A673 (cell line): Measurements from ENCODE around the gene OSBP. TPM values are rescaled to one million over a fixed set of nuclear protein-coding genes. Genes with fewer than 3 reads are reported as not detected.

Experiments used
- BruUV-seq: library from RNA; stranded (reverse); fragments of 400-500 nt; replicated peaks from 2 replicates; lab custom pipeline; 2021; lab: Mats Ljungman, UMichigan
- CTCF ChIA-PET: fragments of 300-600 bp; sonication (Branson Sonifier 250); formaldehyde crosslinking; loops from one replicate; lab custom pipeline; 2022; ENCODE audit warnings: antibody characterized with exemption; lab: Charles Lee
- POLR2A ChIA-PET: fragments of 300-600 bp; sonication (Branson Sonifier 250); formaldehyde crosslinking; loops from one replicate; lab custom pipeline; 2022; ENCODE audit warnings: antibody characterized with exemption; ENCODE audit not compliant: low non-redundant PET; lab: Charles Lee
- DNase-seq: peaks from one replicate; pipeline ENCODE4 v3.0.0-alpha.2; 2015; ENCODE audit warnings: low spot score
- H3K27ac ChIP-seq: fragments of 200-600 bp; sonication (generic); 2 replicates; pipeline ENCODE4 v1.5.1; 2016; ENCODE audit warnings: mixed run types, low read depth, mild to moderate bottlenecking, mixed read lengths, antibody characterized with exemption, low read length; ENCODE audit not compliant: poor library complexity, severe bottlenecking
- H3K27me3 ChIP-seq: fragments of 200-600 bp; sonication (generic); replicated peaks from 2 replicates; pipeline ENCODE4 v1.6.1; 2017; ENCODE audit warnings: mixed run types, low read depth, mild to moderate bottlenecking, mixed read lengths, antibody characterized with exemption, low read length; ENCODE audit not compliant: insufficient read depth, poor library complexity
- H3K36me3 ChIP-seq: fragments of 200-600 bp; sonication (generic); 2 replicates; pipeline ENCODE4 v1.6.1; 2016; ENCODE audit warnings: mixed run types, mild to moderate bottlenecking, mixed read lengths, antibody characterized with exemption, low read length; ENCODE audit not compliant: insufficient read depth, poor library complexity, severe bottlenecking
- H3K4me1 ChIP-seq: fragments of 200-600 bp; sonication (generic); 2 replicates; pipeline ENCODE4 v1.6.1; 2017; ENCODE audit warnings: mixed run types, mild to moderate bottlenecking, mixed read lengths, antibody characterized with exemption, low read length; ENCODE audit not compliant: insufficient read depth, poor library complexity, severe bottlenecking
- H3K4me3 ChIP-seq: fragments of 200-600 bp; sonication (generic); 2 replicates; pipeline ENCODE4 v1.5.1; 2016; ENCODE audit warnings: low read depth, mixed run types, mild to moderate bottlenecking, mixed read lengths, low read length; ENCODE audit not compliant: poor library complexity, severe bottlenecking
- H3K9me3 ChIP-seq: fragments of 200-600 bp; sonication (generic); 2 replicates; pipeline ENCODE4 v1.6.1; 2016; ENCODE audit warnings: mixed run types, low read depth, mild to moderate bottlenecking, mixed read lengths, antibody characterized with exemption, low read length; ENCODE audit not compliant: poor library complexity, severe bottlenecking
- EZH2 ChIP-seq: fragments of 200-600 bp; sonication (generic); IDR thresholded peaks from 2 replicates; pipeline ENCODE4 v1.6.1; 2017; ENCODE audit warnings: borderline replicate concordance, low read depth, mild to moderate bottlenecking, mixed read lengths, antibody characterized with exemption, low read length; ENCODE audit not compliant: poor library complexity, severe bottlenecking
- intact Hi-C: fragments of 100-400 bp; cut with micrococcal nuclease; formaldehyde crosslinking; loops from one replicate; pipeline ENCODE4 v1.10.0; 2022; ENCODE audit not compliant: unreplicated experiment
- total RNA-seq: library from RNA; stranded (reverse); gene quantifications from 2 replicates; pipeline ENCODE4 v1.2.3, GENCODE V29; 2021
- TF ChIP-seq, protein P1 (sequence below): fragments of 300-800, 200-600 bp; sonication (generic); conservative IDR thresholded peaks from 2 replicates; pipeline ENCODE4 v1.5.1; 2017; ENCODE audit warnings: low read depth, mild to moderate bottlenecking, antibody characterized with exemption, low read length, moderate library complexity, mixed read lengths

Gene OSBP
- total RNA-seq, 1 experiment from 2014 or later, result 40.7 TPM

GRCh38 chr11:59551659-59552521, 63.7 kb downstream of the OSBP start:
- peak overlapping the region; percentile 91 for H3K27ac ChIP-seq
- no TSS peak for BruUV-seq
- DNase-seq, result peak; percentile 92
- ChIA-PET CTCF (no interaction called here), POLR2A (interaction anchor here (0.7 kb wide), 1 partner anchor 128 kb away, joined by 3 read pairs; no protein-coding TSS in a partner anchor)
- intact Hi-C loops, result loop anchor here (2.0 to 10.0 kb wide), 3 partner anchors 65 to 357 kb away; partner anchors contain the start of genes OSBP and PATL1
- peaks cover 20% of the 10 kb centered on the region for H3K4me1 ChIP-seq
- peak overlapping the region; percentile 60 for H3K4me3 ChIP-seq
- no peaks in the 10 kb centered on the region for H3K36me3 ChIP-seq
- H3K9me3 ChIP-seq, result no peaks in the 10 kb centered on the region
- H3K27me3 ChIP-seq, result no peaks in the 10 kb centered on the region
- TF ChIP-seq, protein P1, sequence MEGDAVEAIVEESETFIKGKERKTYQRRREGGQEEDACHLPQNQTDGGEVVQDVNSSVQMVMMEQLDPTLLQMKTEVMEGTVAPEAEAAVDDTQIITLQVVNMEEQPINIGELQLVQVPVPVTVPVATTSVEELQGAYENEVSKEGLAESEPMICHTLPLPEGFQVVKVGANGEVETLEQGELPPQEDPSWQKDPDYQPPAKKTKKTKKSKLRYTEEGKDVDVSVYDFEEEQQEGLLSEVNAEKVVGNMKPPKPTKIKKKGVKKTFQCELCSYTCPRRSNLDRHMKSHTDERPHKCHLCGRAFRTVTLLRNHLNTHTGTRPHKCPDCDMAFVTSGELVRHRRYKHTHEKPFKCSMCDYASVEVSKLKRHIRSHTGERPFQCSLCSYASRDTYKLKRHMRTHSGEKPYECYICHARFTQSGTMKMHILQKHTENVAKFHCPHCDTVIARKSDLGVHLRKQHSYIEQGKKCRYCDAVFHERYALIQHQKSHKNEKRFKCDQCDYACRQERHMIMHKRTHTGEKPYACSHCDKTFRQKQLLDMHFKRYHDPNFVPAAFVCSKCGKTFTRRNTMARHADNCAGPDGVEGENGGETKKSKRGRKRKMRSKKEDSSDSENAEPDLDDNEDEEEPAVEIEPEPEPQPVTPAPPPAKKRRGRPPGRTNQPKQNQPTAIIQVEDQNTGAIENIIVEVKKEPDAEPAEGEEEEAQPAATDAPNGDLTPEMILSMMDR, result no peak
- no peak for TF ChIP-seq EZH2

DNA sequence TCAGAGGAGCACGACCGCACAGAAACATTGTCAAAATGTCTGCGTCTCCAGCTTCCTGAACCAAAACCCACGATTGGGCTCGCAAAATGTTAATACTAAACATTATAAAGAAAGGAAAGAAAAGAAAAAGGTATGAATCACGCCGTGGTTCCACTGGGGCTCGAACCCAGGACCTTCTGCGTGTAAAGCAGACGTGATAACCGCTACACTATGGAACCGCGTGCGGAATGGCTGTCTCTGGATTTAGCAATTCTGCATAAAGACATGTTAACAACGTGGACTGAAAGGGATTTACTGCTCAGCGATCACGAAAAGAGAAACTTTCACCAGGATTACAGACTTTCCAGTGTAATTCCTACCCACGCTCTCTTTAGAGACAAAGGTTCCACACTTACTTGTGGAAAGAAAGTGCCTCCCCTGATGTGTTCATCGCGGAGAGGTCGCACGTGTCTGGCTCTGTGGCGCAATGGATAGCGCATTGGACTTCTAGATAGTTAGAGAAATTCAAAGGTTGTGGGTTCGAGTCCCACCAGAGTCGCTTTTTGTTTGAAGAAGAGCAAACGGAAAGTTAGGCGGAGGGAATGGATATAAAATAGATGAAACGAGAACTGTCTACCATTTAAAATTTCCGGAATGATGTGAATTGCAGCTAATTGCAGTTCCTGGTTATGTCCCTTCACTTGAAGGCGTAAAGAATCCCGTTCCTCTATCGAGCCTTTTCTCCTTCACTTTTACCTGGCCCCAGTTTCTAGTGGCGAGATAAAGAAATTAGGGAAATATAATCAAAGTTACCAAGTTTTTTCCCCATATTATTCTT, 64.5 kb downstream of the OSBP start:
- H3K27me3 ChIP-seq, result no peaks in the 10 kb centered on the region
- intact Hi-C loops, result loop anchor here (1.0 to 10.0 kb wide), 5 partner anchors 9 to 356 kb away; partner anchors contain the start of genes OSBP and PATL1
- DNase-seq, result peak; percentile 99
- peak overlapping the region; percentile 60 for H3K4me3 ChIP-seq
- TF ChIP-seq, protein P1, result no peak
- no peak for TF ChIP-seq EZH2
- POLR2A ChIA-PET, result interaction anchor here (0.6 kb wide), 1 partner anchor 1014 kb away, joined by 3 read pairs; no protein-coding TSS in a partner anchor
- peaks cover 19% of the 10 kb centered on the region for H3K4me1 ChIP-seq
- peak overlapping the region; percentile 91 for H3K27ac ChIP-seq
- CTCF ChIA-PET, result no interaction called here
- BruUV-seq, result no TSS peak
- no peaks in the 10 kb centered on the region for H3K9me3 ChIP-seq
- no peaks in the 10 kb centered on the region for H3K36me3 ChIP-seq

DNA sequence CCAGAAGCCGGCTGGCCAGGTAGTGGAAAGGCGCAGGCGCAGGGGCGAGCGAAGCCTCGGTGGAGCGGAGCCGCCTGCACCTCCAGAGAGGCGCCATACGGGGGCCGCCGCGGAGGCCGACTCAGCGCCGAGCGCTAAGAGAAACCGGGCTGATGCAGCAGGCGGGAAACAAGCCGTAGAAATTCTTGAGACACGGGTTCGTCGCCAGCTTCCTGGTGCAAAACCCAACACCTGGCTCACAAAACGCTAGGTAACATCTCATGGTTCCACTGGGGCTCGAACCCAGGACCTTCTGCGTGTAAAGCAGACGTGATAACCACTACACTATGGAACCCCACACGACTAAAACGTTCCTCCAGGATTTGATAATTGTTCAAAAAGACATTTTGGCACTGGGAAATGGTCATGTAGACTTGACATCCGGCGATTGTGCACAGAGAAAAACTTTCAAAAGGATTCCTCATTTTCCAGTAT, 65.2 kb downstream of the OSBP start:
- DNase-seq, result peak; percentile 99
- Histone ChIP-seq H3K4me3 (peak overlapping the region; percentile 60), H3K4me1 (peaks cover 15% of the 10 kb centered on the region), H3K27me3 (no peaks in the 10 kb centered on the region), H3K9me3 (no peaks in the 10 kb centered on the region), H3K27ac (peak overlapping the region; percentile 91), H3K36me3 (no peaks in the 10 kb centered on the region)
- intact Hi-C loops, result loop anchor here (1.0 to 10.0 kb wide), 5 partner anchors 10 to 356 kb away; partner anchors contain the start of genes OSBP and PATL1
- ChIA-PET CTCF (interaction anchor here (0.6 kb wide), 1 partner anchor 365 kb away, joined by 19 read pairs; no protein-coding TSS in a partner anchor), POLR2A (no interaction called here)
- no peak for TF ChIP-seq EZH2
- TF ChIP-seq, protein P1, result peak; percentile 59
- BruUV-seq, result no TSS peak
